Measurements from ENCODE around the gene DLG2. TPM values are rescaled to one million over a fixed set of nuclear protein-coding genes. Genes with fewer than 3 reads are reported as not detected.

DLG2 gene
- total and polyA plus RNA-seq, 2 donors (not counting 3 experiments of a cell fraction or from before 2014, with no cell fraction given) = 0.15 to 1.1 TPM

- ChIA-PET CTCF (no interaction called here), POLR2A (no interaction called here)
- Histone ChIP-seq H4K20me1 (replicated peaks; ENCODE audit: control insufficient read depth, extremely low read depth, insufficient read depth, low read length) (no peaks in the 10 kb centered on the region), H3K36me3 (ENCODE audit: control insufficient read depth in 2 of 2, extremely low read depth in 1 of 2, insufficient read depth in 2 of 2, low read length in 2 of 2) (no peaks in the 10 kb centered on the region), H3K9me3 (replicated peaks; ENCODE audit: control insufficient read depth, insufficient read depth, low read length) (no peaks in the 10 kb centered on the region), H3K27me3 (ENCODE audit: control insufficient read depth in 2 of 2, insufficient read depth in 2 of 2, low read length in 2 of 2) (peaks cover 11 to 34% of the 10 kb centered on the region in 2 experiments), H3K4me3 (replicated peaks in 1 of 3; ENCODE audit: insufficient read depth in 1 of 3, low read depth in 1 of 3, low read length in 3 of 3) (no peak overlapping the region), H3K4me2 (ENCODE audit: insufficient read depth, low read length) (no peak overlapping the region), H3K9ac (replicated peaks; ENCODE audit: extremely low read depth, insufficient read depth, low read length) (no peak overlapping the region), H3K9me1 (replicated peaks; ENCODE audit: control insufficient read depth, extremely low read depth, insufficient read depth, low read length) (no peaks in the 10 kb centered on the region), H2AFZ (ENCODE audit: low read depth, low read length) (no peak overlapping the region), H3K27ac (ENCODE audit: insufficient read depth, low read depth, low read length) (no peak overlapping the region), H3K4me1 (ENCODE audit: control insufficient read depth, extremely low read depth, insufficient read depth, low read length) (peaks cover 4% of the 10 kb centered on the region), H3K79me2 (ENCODE audit: control insufficient read depth, insufficient read depth, low read length) (peaks cover 3% of the 10 kb centered on the region)
- intact Hi-C loops (cut with micrococcal nuclease) = no loop called here
- BruUV-seq (replicated peaks) = no TSS peak
- TF ChIP-seq FOS (IDR thresholded peaks at IDR 0.05; ENCODE audit: borderline replicate concordance, insufficient read depth, low read length) (no peak), POLR2A (IDR thresholded peaks at IDR 0.05; ENCODE audit: low read depth, low read length) (no peak), EZH2 (IDR thresholded peaks at IDR 0.05; ENCODE audit: borderline replicate concordance, low read depth, low read length, severe bottlenecking) (no peak), MAX (IDR thresholded peaks at IDR 0.05; ENCODE audit: insufficient read depth, insufficient read length) (no peak), POLR2AphosphoS5 (IDR thresholded peaks at IDR 0.05; ENCODE audit: insufficient read depth, low read depth, low read length) (no peak), JUN (IDR thresholded peaks at IDR 0.05; ENCODE audit: borderline replicate concordance, insufficient read depth, insufficient read length, low read depth) (no peak), MYC (IDR thresholded peaks at IDR 0.05; ENCODE audit: low read depth, low read length) (no peak), CTCF (IDR thresholded peaks at IDR 0.05; ENCODE audit: extremely low read depth in 1 of 2, insufficient read depth in 1 of 2, low read depth in 1 of 2, low read length in 2 of 2) (no peak), GATA2 (IDR thresholded peaks at IDR 0.05; ENCODE audit: insufficient read depth, insufficient read length, low read depth, low read length) (no peak)
- no peak for DNase-seq (ENCODE audit: low read depth, low spot score)
- dilution Hi-C loops (cut with MboI; ENCODE audit: extremely low pct_ligation_motif_present, low sequenced_read_pairs) = no loop called here
- no peak for FAIRE-seq
Measured at GRCh38 chr11:85643191-85643614, 16.1 kb upstream of the DLG2 start.
